NCI-H1417 (cell line): Measurements from ENCODE around the gene MAGI2.

Source experiments
- DNase-seq, 3 experiments: peaks; one replicate each; lab custom pipeline; 2025; lab: John Stamatoyannopoulos, UW

Gene MAGI2

GRCh38 chr7:79258826-79259225 lies 194.6 kb downstream of the MAGI2 start:
- no peak for DNase-seq

- DNase-seq, result no peak
Observed at GRCh38 chr7:79257959-79258358, 195.5 kb downstream of the MAGI2 start.

- no peak for DNase-seq
Observed at GRCh38 chr7:79245623-79246249, 207.7 kb downstream of the MAGI2 start.

GRCh38 chr7:79244482-79244881 lies 209.0 kb downstream of the MAGI2 start:
- DNase-seq, result no peak

- DNase-seq, result no peak
Observed at GRCh38 chr7:79241288-79242060, 212.0 kb downstream of the MAGI2 start.

- DNase-seq, result no peak
Observed at GRCh38 chr7:79240413-79240812, 213.1 kb downstream of the MAGI2 start.

- peak in 1 of 3 experiments; percentile 63 for DNase-seq
Observed at GRCh38 chr7:79236352-79237028, 217.0 kb downstream of the MAGI2 start.

- peak; percentile 21 to 75 (median 29) for DNase-seq
Observed at GRCh38 chr7:79227044-79227443, 226.4 kb downstream of the MAGI2 start.

- peak in 1 of 3 experiments; percentile 11 for DNase-seq
Observed at GRCh38 chr7:79221211-79221610, 232.3 kb downstream of the MAGI2 start.

- no peak for DNase-seq
Observed at GRCh38 chr7:79217976-79218626, 235.4 kb downstream of the MAGI2 start.

GRCh38 chr7:79217468-79217867 lies 236.0 kb downstream of the MAGI2 start:
- DNase-seq, result no peak

- no peak for DNase-seq
Observed at GRCh38 chr7:79216236-79216635, 237.2 kb downstream of the MAGI2 start.

- DNase-seq, result no peak
Observed at GRCh38 chr7:79212334-79212733, 241.1 kb downstream of the MAGI2 start.

GRCh38 chr7:79211724-79212123 lies 241.7 kb downstream of the MAGI2 start:
- no peak for DNase-seq

GRCh38 chr7:79199961-79200360 lies 253.5 kb downstream of the MAGI2 start:
- DNase-seq, result no peak

- no peak for DNase-seq
Observed at GRCh38 chr7:79199266-79199665, 254.2 kb downstream of the MAGI2 start.

GRCh38 chr7:79185605-79186004 lies 267.9 kb downstream of the MAGI2 start:
- no peak for DNase-seq

- no peak for DNase-seq
Observed at GRCh38 chr7:79182283-79182682, 271.2 kb downstream of the MAGI2 start.

GRCh38 chr7:79180533-79180932 lies 272.9 kb downstream of the MAGI2 start:
- no peak for DNase-seq

- DNase-seq, result peak; percentile 30 to 80 (median 69)
Observed at GRCh38 chr7:79176859-79177477, 276.5 kb downstream of the MAGI2 start.

- peak in 2 of 3 experiments; percentile 60 to 67 for DNase-seq
Observed at GRCh38 chr7:79175374-79175773, 278.1 kb downstream of the MAGI2 start.

- peak in 2 of 3 experiments; percentile 27 to 33 for DNase-seq
Observed at GRCh38 chr7:79165225-79165624, 288.2 kb downstream of the MAGI2 start.
